RWPE2 (cell line): ENCODE measurements around the gene SCTR.
A peak's percentile ranks its signal among the peaks of the same experiment; 100 is the strongest.

Source experiments
- ATAC-seq: fragments of 200-7000 bp; cut with Tn5 transposase; 3 replicates; pipeline ENCODE4 v1.9.1; 2021; ENCODE audit warnings: low read depth
- DNase-seq: peaks from one replicate; pipeline ENCODE4 v3.0.0-alpha.2; 2020; ENCODE audit warnings: low spot score
- H3K27ac ChIP-seq: fragments of 450-650 bp; 2 replicates; pipeline ENCODE4 v1.5.1; 2017; ENCODE audit warnings: mild to moderate bottlenecking; ENCODE audit not compliant: poor library complexity, severe bottlenecking
- H3K27me3 ChIP-seq: fragments of 250-450 bp; sonication (Bioruptor Pico); 2 replicates; pipeline ENCODE4 v1.5.1; 2021; ENCODE audit warnings: mild to moderate bottlenecking, moderate library complexity; ENCODE audit not compliant: insufficient read depth, poor library complexity, severe bottlenecking
- H3K36me3 ChIP-seq: fragments of 250-450 bp; sonication (Bioruptor Pico); 2 replicates; pipeline ENCODE4 v1.5.1; 2020; ENCODE audit warnings: low read depth, mild to moderate bottlenecking, moderate library complexity
- H3K4me1 ChIP-seq: fragments of 250-450 bp; sonication (Bioruptor Pico); 2 replicates; pipeline ENCODE4 v1.5.1; 2021; ENCODE audit warnings: mild to moderate bottlenecking, moderate library complexity; ENCODE audit not compliant: insufficient read depth, poor library complexity, severe bottlenecking
- H3K4me3 ChIP-seq: fragments of 250-450 bp; sonication (Bioruptor Pico); 2 replicates; pipeline ENCODE4 v1.5.1; 2021; ENCODE audit warnings: mild to moderate bottlenecking, moderate library complexity; ENCODE audit not compliant: severe bottlenecking
- H3K9me3 ChIP-seq: fragments of 250-450 bp; sonication (Bioruptor Pico); 2 replicates; pipeline ENCODE4 v1.5.1; 2021; ENCODE audit warnings: mild to moderate bottlenecking, moderate library complexity; ENCODE audit not compliant: severe bottlenecking
- CTCF ChIP-seq: fragments of 450-650 bp; IDR thresholded peaks from one replicate; pipeline ENCODE4 v1.5.1; 2017; ENCODE audit warnings: mild to moderate bottlenecking, moderate library complexity; ENCODE audit not compliant: poor library complexity, severe bottlenecking

Gene SCTR

GRCh38 chr2:119523952-119524694 lies at the start of gene SCTR:
SCTR (minus strand) TSS chr2:119524483; CDS start chr2:119524226, 257 bp downstream.
- no peak within 1 kb of the TSS for H3K4me3 ChIP-seq
- no peaks in the 10 kb centered on the region for H3K9me3 ChIP-seq
- no peak for TF ChIP-seq CTCF
- ATAC-seq, result peak; percentile 19; the same call in 1 of the 3 replicates
- H3K27me3 ChIP-seq, result peaks cover 50% of the 10 kb centered on the region
- H3K36me3 ChIP-seq, result no peaks in the 10 kb centered on the region
- no peak for DNase-seq
- H3K4me1 ChIP-seq, result no peaks in the 10 kb centered on the region
- H3K27ac ChIP-seq, result no peak within 1 kb of the TSS

- no peak for TF ChIP-seq CTCF
- no peak for DNase-seq
- ATAC-seq, result no peak
These were observed 43.0 kb upstream of the SCTR start for GRCh38 chr2:119567292-119567691.

GRCh38 chr2:119565481-119565880 lies 41.2 kb upstream of the SCTR start:
- Histone ChIP-seq H3K27ac (no peak overlapping the region), H3K4me3 (no peak overlapping the region), H3K27me3 (no peaks in the 10 kb centered on the region), H3K9me3 (no peaks in the 10 kb centered on the region), H3K4me1 (no peaks in the 10 kb centered on the region), H3K36me3 (no peaks in the 10 kb centered on the region)
- ATAC-seq, result no peak
- no peak for DNase-seq
- TF ChIP-seq CTCF, result no peak

More at GRCh38 chr2:119567292-119567691, 43.0 kb upstream of the SCTR start:
- H3K27me3 ChIP-seq, result no peaks in the 10 kb centered on the region
- no peaks in the 10 kb centered on the region for H3K9me3 ChIP-seq
- H3K36me3 ChIP-seq, result no peaks in the 10 kb centered on the region
- no peak overlapping the region for H3K4me3 ChIP-seq
- H3K27ac ChIP-seq, result no peak overlapping the region
- H3K4me1 ChIP-seq, result no peaks in the 10 kb centered on the region

GRCh38 chr2:119553687-119554344 lies 29.5 kb upstream of the SCTR start:
- Histone ChIP-seq H3K4me3 (no peak overlapping the region), H3K4me1 (no peaks in the 10 kb centered on the region), H3K36me3 (no peaks in the 10 kb centered on the region), H3K27ac (no peak overlapping the region), H3K27me3 (no peaks in the 10 kb centered on the region), H3K9me3 (no peaks in the 10 kb centered on the region)
- no peak for ATAC-seq
- DNase-seq, result no peak
- no peak for TF ChIP-seq CTCF

- Histone ChIP-seq H3K27me3 (no peaks in the 10 kb centered on the region), H3K36me3 (no peaks in the 10 kb centered on the region), H3K9me3 (no peaks in the 10 kb centered on the region), H3K4me1 (no peaks in the 10 kb centered on the region), H3K4me3 (no peak overlapping the region), H3K27ac (no peak overlapping the region)
- ATAC-seq (no peak), DNase-seq (no peak)
- TF ChIP-seq CTCF, result no peak
These were observed 28.6 kb upstream of the SCTR start for GRCh38 chr2:119552902-119553301.
